Sigmoid colon (tissue), 7 donors: Measurements from ENCODE around the gene RRBP1. TPM values are rescaled to one million over a fixed set of nuclear protein-coding genes. Genes with fewer than 3 reads are reported as not detected.
"Not testable (repeated sequence)": the region's sequence is repeated elsewhere in the genome, so short reads cannot be mapped to it uniquely, and the experiment has no call there.

ENCODE experiments used
- DNase-seq: peaks from one replicate; pipeline ENCODE4 v3.0.0-alpha.2; 2019
- H3K27ac ChIP-seq, 4 donors: fragments of 200-600 bp; sonication (generic); one replicate each; pipeline ENCODE4 v1.5.1; 2016 to 2019; ENCODE audit warnings: mild to moderate bottlenecking in 1 of 4
- H3K27me3 ChIP-seq, 3 donors: fragments of 200-600 bp; sonication (generic); one replicate each; pipeline ENCODE4 v1.5.1; 2019; ENCODE audit warnings: mild to moderate bottlenecking in 1 of 3
- H3K36me3 ChIP-seq, 4 donors: fragments of 200-600 bp; sonication (generic); one replicate each; pipeline ENCODE4 v1.5.1; 2016 to 2019
- H3K4me1 ChIP-seq, 4 donors: fragments of 200-600 bp; sonication (generic); one replicate each; pipeline ENCODE4 v1.5.1; 2017 to 2019
- H3K4me3 ChIP-seq, 4 donors: fragments of 200-600 bp; sonication (generic); one replicate each; pipeline ENCODE4 v1.5.1; 2017 to 2019; ENCODE audit warnings: mild to moderate bottlenecking in 2 of 4, moderate library complexity in 1 of 4
- H3K9me3 ChIP-seq, 4 donors: fragments of 200-600 bp in 3 of 4; sonication (generic) in 3 of 4; one replicate each; pipeline versions ENCODE4 v1.5.1 to v1.6.1; 2013 to 2019
- EP300 ChIP-seq, 4 donors: sonication (generic); formaldehyde crosslinking; IDR thresholded peaks; one replicate each; pipeline ENCODE4 v1.6.1; 2017; ENCODE audit warnings: antibody characterized with exemption in 4 of 4
- POLR2A ChIP-seq, 2 donors: fragments of 450-650 bp; IDR thresholded peaks; one replicate each; pipeline ENCODE4 v1.6.1; 2016; ENCODE audit warnings: antibody characterized with exemption in 2 of 2, mild to moderate bottlenecking in 2 of 2, moderate library complexity in 2 of 2
- POLR2AphosphoS5 ChIP-seq, 4 donors: sonication (generic); formaldehyde crosslinking; IDR thresholded peaks; one replicate each; pipeline ENCODE4 v1.6.1; 2017; ENCODE audit warnings: antibody characterized with exemption in 4 of 4
- WGBS, 2 donors: extraction: QIAGEN DNeasy Blood & Tissue Kit; methylation state at CpG; one replicate each; pipeline ENCODE4 v1.1.7; 2013; 5-methylcytosine and 5-hydroxymethylcytosine counted together
- intact Hi-C: fragments of 100-400 bp; cut with DNase I; formaldehyde crosslinking; loops from one replicate; pipeline ENCODE4 v1.15.1; 2023
- polyA plus RNA-seq, 3 donors: library from polyadenylated mRNA; stranded (reverse); fragments of 200-250 nt; gene quantifications; one replicate each; pipeline ENCODE4 v1.2.3, GENCODE V29; 2013
- total RNA-seq, 4 donors: library from RNA; depleted of rRNA; stranded (reverse); fragments of >200 nt; gene quantifications; one replicate each; pipeline ENCODE4 v1.1.0, GENCODE V29; 2016
- TF ChIP-seq, protein P1 (sequence below), 4 experiments: fragments of 450-650 bp in 3 of 4; fragments of 200-600 bp in 1 of 4; IDR thresholded peaks; one replicate each; pipeline ENCODE4 v1.5.1; 2016 to 2019; ENCODE audit warnings: antibody characterized with exemption in 4 of 4, mild to moderate bottlenecking in 3 of 4, moderate library complexity in 2 of 4
- donor health status: healthy with polysubstance abuse.
- donor health status: Bipolar disorder and iron deficiency.
- donor health status: healthy.

Gene RRBP1
- total and polyA plus RNA-seq, 7 donors = 24.6 to 245 (median 35.3) TPM

DNA sequence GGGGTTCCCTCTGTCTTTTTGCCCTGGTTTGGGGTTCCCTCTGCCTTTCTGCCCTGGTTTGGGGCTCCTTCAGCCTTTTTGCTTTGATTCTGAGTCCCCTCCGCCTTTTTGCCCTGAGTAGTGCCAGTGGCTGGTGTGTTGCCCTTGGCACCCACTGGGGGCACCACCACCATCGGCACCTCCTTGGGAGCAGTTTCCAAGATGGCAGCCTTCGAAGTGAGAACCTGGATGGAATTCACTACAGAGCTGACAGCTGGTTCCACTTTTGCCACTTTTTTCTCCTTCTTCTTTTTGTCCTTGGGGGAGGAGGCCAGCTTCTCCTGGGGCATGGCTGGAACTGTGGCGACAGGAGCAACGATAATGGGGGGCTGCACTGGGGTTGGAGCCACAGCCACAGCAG is 22.2 kb downstream of the RRBP1 start:
- no peak overlapping the region for H3K27ac ChIP-seq
- H3K4me3 ChIP-seq = no peak overlapping the region
- peaks cover 0 to 30% (median 19%) of the 10 kb centered on the region in 4 donors for H3K4me1 ChIP-seq
- no peaks in the 10 kb centered on the region for H3K9me3 ChIP-seq
- no peaks in the 10 kb centered on the region for H3K27me3 ChIP-seq
- peak; percentile 30 for DNase-seq
- TF ChIP-seq POLR2A (IDR thresholded peaks at IDR 0.05) = no peak
- no peak for TF ChIP-seq POLR2AphosphoS5 (IDR thresholded peaks at IDR 0.05)
- TF ChIP-seq, protein P1, sequence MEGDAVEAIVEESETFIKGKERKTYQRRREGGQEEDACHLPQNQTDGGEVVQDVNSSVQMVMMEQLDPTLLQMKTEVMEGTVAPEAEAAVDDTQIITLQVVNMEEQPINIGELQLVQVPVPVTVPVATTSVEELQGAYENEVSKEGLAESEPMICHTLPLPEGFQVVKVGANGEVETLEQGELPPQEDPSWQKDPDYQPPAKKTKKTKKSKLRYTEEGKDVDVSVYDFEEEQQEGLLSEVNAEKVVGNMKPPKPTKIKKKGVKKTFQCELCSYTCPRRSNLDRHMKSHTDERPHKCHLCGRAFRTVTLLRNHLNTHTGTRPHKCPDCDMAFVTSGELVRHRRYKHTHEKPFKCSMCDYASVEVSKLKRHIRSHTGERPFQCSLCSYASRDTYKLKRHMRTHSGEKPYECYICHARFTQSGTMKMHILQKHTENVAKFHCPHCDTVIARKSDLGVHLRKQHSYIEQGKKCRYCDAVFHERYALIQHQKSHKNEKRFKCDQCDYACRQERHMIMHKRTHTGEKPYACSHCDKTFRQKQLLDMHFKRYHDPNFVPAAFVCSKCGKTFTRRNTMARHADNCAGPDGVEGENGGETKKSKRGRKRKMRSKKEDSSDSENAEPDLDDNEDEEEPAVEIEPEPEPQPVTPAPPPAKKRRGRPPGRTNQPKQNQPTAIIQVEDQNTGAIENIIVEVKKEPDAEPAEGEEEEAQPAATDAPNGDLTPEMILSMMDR (IDR thresholded peaks at IDR 0.05) = no peak
- no peak for TF ChIP-seq EP300 (IDR thresholded peaks at IDR 0.05)
- 98 to 99% methylated on average over 5 of the region's 5 CpGs for WGBS, 2 donors
- intact Hi-C loops = no loop called here
- peaks cover 0 to 17% (median 9%) of the 10 kb centered on the region in 4 donors for H3K36me3 ChIP-seq

GRCh38 chr20:17659344-17659743 is 22.7 kb downstream of the RRBP1 start:
- H3K27me3 ChIP-seq, H3K9me3 ChIP-seq, intact Hi-C loops, H3K4me3 ChIP-seq, H3K27ac ChIP-seq: not testable (repeated sequence)
- peaks cover 0 to 30% (median 21%) of the 10 kb centered on the region in 4 donors for H3K4me1 ChIP-seq
- WGBS, 2 donors = 97 to 98% methylated on average over 7 of the region's 7 CpGs
- H3K36me3 ChIP-seq = peaks cover 0 to 17% (median 9%) of the 10 kb centered on the region in 4 donors
- peak; percentile 21 for DNase-seq

DNA sequence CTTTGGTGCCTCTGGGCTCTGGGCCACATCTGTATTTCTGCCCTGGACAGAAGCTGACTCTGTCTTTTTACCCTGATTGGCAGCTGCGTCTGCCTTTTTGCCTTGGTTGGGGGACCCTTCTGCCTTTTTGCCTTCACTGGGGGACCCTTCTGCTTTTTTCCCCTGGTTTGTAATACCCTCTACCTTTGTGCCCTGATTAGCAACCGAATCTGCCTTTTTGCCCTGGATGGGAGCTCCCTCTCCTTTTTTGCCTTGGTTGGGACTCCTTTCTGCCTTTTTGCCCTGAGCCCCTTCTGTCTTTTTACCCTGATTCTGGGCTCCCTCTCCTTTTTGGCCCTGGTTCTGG is 23.4 kb downstream of the RRBP1 start:
- peak; percentile 17 for DNase-seq

DNA sequence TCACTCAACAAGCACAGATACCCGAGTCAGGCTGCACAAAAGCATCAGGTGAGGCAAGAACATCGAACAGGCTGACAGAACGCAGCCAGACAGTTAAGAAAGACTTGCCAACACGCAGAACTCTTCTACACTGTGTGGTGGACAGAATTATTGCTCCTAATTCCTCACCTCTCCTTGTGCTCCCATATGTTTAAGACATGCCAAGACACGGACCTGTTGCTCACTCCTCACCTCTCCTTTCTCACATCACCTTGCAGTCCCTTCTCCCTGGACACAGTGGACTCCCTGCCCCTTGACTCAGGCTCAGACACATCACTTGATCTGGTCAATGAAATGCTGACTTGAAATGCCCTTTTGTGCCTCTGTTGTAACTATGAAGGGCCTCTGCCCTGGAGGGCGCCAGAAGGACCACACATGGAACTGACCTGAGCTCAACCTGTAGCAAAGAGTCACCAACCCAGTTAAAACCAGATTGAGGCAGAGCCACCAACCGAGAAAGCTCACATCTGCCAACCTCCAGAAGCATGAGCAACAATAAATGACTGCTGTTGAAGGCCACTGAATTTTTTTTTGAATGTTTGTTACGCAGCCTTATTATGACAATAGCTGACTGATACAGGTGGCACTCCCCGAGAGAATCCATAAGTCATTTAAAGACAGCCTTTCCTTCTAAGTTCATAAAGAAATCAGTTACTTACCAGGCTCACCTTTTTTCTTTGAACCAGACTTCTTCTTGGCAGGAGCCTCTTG is 24.0 kb downstream of the RRBP1 start:
- peaks cover 0 to 18% (median 11%) of the 10 kb centered on the region in 4 donors for H3K36me3 ChIP-seq
- peak; percentile 25 for DNase-seq
- 91 to 95% methylated on average over 9 of the region's 9 CpGs for WGBS, 2 donors
- no peak for TF ChIP-seq POLR2A (IDR thresholded peaks at IDR 0.05)
- TF ChIP-seq, protein P1 (IDR thresholded peaks at IDR 0.05) = no peak
- TF ChIP-seq EP300 (IDR thresholded peaks at IDR 0.05) = no peak
- TF ChIP-seq POLR2AphosphoS5 (IDR thresholded peaks at IDR 0.05) = no peak
- H3K27ac ChIP-seq = no peak overlapping the region
- intact Hi-C loops = no loop called here
- no peaks in the 10 kb centered on the region for H3K27me3 ChIP-seq
- H3K4me1 ChIP-seq = peaks cover 0 to 35% (median 22%) of the 10 kb centered on the region in 4 donors
- H3K4me3 ChIP-seq = no peak overlapping the region
- no peaks in the 10 kb centered on the region for H3K9me3 ChIP-seq

More for the DNA sequence above, 23.4 kb downstream of the RRBP1 start:
- Histone ChIP-seq H3K4me3 (no peak overlapping the region), H3K36me3 (peaks cover 0 to 18% (median 11%) of the 10 kb centered on the region in 4 donors), H3K4me1 (peaks cover 0 to 30% (median 21%) of the 10 kb centered on the region in 4 donors), H3K27ac (no peak overlapping the region), H3K9me3 (no peaks in the 10 kb centered on the region), H3K27me3 (no peaks in the 10 kb centered on the region)
- WGBS, 2 donors = 99 to 100% methylated on average over 2 of the region's 2 CpGs
- TF ChIP-seq POLR2AphosphoS5 (IDR thresholded peaks at IDR 0.05) (no peak), POLR2A (IDR thresholded peaks at IDR 0.05) (no peak), EP300 (IDR thresholded peaks at IDR 0.05) (no peak)
- TF ChIP-seq, protein P1 (IDR thresholded peaks at IDR 0.05) = no peak
- intact Hi-C loops = no loop called here

DNA sequence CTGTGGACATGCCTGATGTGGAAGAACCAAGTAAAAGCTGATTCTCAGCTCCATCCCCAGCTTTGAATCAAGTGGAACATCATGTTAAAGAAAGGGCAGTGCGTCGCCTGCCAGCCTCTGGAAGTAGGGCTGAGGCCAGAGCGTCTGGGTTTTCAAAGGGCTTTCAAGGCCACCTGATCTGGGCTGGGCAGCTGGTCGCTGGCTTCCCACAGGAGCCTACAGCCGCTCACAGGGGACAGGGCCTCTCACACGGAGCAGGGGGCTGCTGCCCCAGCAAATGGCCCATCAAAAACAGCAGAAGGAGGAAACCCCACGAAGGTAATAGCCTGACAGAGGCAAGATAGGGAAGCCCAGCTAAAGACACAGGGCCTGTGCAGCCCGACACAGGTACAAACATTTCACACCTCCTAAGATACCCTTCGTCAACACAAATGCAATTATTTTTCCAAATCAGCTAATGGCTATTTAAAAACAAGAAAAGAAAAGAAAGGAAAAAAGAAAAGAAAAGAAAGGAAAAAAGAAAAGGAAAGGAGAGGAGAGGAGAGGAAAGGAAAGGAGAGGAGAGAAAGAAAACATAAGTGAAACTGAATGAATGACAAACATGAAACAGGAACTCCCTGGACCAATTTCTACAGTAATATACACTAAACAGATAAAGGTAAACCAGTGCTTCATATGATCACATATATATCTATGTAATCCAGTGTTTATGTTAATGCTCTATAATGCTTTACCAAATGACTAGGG is 24.8 kb downstream of the RRBP1 start:
- intact Hi-C loops = no loop called here
- Histone ChIP-seq H3K27me3 (no peaks in the 10 kb centered on the region), H3K27ac (no peak overlapping the region), H3K36me3 (peaks cover 0 to 18% (median 11%) of the 10 kb centered on the region in 4 donors), H3K9me3 (no peaks in the 10 kb centered on the region), H3K4me3 (no peak overlapping the region), H3K4me1 (peaks cover 0 to 40% (median 26%) of the 10 kb centered on the region in 4 donors)
- WGBS, 2 donors = 68 to 83% methylated on average over 9 of the region's 9 CpGs
- peak; percentile 54 for DNase-seq
- TF ChIP-seq, protein P1 (IDR thresholded peaks at IDR 0.05) = no peak
- no peak for TF ChIP-seq POLR2A (IDR thresholded peaks at IDR 0.05)
- no peak for TF ChIP-seq EP300 (IDR thresholded peaks at IDR 0.05)
- TF ChIP-seq POLR2AphosphoS5 (IDR thresholded peaks at IDR 0.05) = no peak
